GM20431 (cell line): Measurements from ENCODE around the gene LSS.
"Not testable (repeated sequence)": the region's sequence is repeated elsewhere in the genome, so short reads cannot be mapped to it uniquely, and the experiment has no call there.

ENCODE experiments used
- in situ Hi-C: fragments of 300-500 bp; cut with MseI, MboI; formaldehyde crosslinking; loops from one replicate; pipeline ENCODE4 v1.15.0; 2020; ENCODE audit warnings: low sequenced_read_pairs; ENCODE audit not compliant: unreplicated experiment

Gene LSS

DNA sequence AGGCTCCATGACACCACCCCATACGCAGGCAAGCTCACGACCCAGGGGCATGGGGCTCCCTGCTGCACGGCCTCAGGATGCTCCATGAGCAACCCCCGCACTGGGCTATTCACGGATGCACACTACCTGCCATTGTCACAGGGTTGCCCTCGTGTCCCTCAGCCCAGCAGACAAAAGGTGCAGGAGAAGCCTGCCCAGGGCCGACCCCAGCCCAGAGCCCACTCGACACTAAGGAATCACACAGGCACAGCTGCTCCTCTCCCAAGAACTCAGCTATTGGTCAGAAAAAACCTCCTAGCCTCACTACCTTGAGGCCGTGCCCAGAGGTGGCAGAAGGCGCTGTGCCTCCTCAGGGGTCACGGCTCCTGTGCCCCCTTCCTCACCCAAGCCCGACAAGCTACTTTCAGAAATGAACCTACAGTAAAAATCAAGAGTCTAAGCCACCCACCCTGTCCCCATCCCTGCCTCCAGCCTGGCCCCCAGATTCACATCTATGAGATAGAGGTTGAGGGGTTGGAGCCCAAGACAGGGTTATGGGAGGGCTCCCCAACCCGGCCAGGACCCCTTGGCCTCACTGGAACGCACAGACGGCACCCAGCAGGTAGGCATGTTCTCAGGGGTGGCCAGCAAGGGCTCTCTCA is 38.0 kb downstream of the LSS start:
- in situ Hi-C loops, result no loop called here

DNA sequence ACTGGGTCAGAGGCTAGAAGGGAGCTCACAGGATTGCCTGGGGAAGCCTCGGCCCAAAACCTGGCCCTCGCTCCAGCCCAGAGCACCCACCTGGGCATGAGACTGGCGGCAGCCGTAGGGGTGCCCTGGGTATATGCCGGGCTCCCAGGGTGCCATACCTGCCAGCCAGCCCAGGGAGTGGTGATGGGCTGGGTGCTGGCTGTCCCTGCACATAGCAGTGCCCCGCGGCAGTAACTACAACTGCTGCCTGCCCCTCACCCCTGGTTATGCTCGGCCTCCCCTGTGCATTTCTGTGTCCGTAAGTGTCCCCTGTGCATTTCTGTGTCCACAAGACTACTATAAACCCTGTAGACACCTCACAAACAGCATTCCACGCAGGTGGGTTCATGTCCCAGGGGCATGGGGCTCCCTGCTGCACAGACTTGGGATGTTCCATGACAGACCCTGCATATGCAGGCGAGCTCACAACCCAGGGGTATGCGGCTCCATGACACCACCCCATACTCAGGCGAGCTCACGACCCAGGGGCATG is 38.5 kb downstream of the LSS start:
- in situ Hi-C loops, result no loop called here

DNA sequence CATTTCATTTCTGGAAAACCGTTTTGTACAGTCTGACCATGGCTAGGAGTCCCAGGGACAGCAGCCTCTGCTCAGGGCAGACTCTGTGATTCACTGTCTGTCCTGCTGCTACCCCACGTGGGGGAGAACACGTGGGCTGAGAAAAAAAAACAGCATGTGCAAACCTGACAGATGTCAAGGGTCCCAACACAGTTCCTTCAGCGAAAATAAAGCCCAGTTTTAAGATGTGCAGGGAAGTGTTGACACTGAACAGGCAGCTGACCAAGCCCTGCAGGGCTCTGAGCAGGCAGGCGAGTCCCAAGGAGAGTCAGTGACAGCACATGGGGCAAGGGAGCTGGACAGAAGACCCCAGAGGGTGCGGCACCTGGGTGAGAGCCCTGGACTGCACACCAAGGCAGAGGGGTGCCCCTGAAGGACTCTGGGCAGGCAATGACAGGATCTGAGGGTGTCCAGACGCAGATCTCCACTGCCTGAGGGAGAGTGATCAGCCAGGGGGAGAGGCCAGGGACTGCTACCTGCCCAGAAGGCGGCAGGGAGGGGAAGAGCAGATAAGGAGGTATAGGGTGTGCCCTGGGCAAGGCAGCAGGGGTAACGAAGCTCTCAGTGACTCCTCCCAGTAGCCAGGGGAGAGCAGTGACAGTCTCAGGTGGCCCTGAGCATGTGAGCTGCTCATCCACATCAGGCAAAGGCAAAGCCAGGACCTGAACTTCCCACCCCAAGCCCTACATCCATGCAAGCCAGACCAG is 39.2 kb downstream of the LSS start:
- in situ Hi-C loops, result no loop called here

DNA sequence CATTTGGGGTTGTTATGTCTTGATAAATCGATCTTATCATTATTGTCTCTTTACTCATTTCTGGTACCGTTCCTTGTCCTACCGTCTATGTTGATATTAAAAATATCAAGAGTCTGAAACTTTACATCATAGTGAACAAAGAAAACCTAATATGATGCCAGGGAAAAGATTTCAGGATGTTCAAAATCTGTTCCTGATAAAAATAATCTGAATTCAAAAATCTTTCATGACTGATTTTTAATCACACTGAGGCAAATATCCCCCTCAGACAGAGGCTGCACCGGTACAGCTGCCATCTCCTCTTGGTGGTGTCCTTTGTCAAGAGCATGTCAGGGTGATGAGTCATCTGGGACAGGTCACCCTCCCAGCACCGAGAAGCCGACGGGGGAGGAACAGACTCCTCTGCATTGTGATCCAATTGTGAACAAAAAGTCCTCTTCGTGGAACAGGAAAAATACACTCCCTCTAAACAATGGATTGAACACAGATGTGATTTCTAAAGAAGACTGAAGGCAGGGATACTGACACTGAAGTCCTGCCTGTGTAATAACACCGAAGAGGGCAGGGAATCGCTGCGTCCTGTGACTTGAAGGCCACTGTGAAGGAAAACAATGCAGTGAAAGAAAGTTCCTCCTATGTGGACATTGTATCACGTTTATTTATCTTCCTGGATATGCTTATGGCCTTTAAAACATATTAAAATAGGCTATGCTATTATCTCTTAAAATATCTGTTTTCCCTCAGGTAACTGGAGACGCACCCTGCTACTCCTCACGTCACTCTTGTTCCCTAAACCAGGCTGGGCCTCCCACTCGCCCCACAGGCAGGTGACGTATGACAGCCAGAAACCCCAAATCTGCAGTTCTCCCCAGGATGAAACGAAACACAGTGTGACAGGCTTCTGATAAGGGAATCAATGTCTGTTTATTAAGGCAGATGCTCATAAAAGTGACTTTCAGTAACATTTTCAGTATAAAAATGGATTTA is 40.1 kb downstream of the LSS start:
- in situ Hi-C loops, result no loop called here

DNA sequence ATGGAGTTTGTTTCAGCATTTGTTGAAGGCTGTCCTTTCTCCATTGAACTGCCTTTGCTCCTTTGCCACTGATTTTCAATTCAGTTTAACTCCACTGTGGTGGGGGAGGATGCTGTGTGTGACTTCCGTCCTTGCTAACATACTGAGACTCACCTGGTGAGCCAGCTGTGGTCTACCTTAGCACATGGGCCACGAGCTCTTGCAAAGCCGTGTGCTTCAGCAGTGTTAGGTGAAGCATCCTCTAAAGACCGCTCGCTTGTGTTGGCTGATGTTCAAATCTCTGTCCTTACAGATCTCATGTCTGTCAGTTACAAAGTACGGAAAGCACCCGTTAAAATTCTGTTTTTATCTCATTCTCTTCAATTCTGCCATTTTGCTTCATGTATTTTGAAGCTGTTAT is 40.8 kb downstream of the LSS start:
- in situ Hi-C loops, result no loop called here

DNA sequence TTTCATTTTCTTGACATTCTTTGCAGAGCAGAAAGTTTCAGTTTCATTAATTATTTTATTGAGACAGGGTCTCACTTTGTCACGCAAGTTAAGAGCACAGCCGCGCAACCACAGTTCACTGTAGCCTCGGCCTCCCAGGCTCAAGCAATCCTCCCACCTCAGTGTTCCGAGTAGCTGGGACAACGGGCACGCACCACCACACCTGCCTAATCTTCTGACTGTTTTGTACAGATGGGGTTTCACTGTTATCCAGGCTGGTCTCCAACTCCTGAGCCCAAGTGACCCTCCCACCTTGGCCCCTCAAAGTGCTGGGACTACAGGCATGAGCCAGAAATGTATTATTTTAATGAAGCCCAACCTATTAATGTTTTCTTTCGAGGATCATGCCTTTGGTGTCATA is 41.3 kb downstream of the LSS start:
- in situ Hi-C loops, result no loop called here

DNA sequence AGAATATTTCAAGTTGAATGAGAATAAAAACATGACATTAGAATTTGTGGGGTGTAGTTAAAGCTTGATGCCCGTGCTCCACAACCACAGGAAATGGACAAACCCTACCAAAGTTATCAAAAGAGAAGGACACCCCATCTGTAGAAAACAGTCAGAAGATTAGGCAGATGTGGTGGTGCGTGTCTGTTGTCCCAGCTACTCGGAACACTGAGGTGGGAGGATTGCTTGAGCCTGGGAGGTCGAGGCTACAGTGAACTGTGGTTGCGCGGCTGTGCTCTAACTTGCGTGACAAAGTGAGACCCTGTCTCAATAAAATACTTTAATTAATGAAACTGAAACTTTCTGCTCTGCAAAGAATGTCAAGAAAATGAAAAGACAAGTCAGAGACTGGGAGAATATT is 42.9 kb downstream of the LSS start:
- in situ Hi-C loops, result no loop called here

DNA sequence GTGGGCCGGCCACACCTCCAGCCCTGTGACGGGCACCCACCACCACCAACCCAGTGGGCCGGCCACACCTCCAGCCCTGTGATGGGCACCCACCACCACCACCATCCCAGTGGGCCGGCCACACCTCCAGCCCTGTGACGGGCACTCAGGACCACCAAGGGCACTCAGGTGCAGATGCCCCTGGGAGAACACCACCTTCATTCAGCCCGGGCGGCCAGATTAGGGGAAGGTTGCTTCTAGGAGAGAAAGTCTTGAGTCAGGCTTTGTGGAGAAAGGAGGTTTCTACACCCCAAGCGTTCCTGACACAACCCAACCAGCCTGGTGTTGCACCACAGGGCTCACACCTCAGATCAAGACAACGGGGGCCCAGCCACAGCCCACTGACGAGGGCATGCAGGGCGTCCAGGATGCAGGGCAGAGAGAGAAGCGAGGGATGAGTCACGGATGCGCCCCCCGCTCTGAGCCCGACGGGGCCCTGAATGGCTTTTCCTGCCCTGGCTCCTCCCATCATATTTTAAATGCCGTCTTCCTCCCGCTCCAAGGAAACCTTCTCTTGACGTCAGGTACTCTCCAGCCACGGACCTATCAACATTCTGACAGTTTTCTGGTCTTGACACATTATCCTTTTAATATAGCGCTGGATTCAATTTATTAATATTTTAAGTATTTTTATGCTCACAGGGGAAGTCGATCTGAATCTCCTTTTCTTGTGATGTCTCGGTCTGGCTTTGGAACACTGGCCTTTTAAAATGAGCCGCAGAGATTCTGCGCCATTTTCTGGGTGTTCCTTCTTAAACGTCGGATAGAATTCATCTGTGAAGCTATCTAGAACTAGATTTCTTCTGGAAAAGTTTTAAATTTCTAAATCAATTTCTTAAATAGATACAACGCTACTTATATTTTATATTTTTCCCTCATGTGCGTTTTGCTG is 43.7 kb downstream of the LSS start:
- in situ Hi-C loops, result no loop called here

DNA sequence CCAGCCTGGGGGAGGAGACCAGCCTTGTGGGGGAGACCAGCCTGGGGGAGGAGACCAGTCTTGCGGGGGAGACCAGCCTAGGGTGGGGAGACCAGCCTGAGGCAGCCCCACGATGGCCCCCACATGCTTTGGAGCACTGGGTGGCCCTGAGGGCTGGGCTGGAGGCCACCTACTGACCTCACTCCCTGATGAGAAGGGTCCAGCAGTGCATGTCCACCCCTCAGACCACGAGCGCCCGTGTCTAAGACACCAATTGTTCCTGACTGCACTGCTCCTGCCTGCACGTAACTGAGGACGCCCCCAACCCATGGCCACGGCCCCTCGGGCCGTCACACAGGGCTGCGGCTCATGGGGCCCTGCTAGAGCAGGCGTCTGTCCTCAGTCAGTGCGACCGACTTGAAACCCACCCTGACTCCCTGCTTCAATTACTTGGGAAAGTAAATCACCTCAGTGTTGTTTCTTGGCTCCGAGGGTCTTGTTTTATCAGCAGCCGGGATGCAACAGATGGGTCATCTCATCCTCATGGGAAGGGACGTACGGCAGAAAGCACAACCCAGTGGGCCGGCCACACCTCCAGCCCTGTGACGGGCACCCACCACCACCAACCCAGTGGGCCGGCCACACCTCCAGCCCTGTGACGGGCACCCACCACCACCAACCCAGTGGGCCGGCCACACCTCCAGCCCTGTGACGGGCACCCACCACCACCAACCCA is 44.5 kb downstream of the LSS start, which contains the start of gene SPATC1L:
TSS of gene SPATC1L (minus strand) at position 550 of the 715 bp plus-strand sequence. CDS start 1,643 bp downstream, outside the sequence.
- in situ Hi-C loops, result no loop called here

DNA sequence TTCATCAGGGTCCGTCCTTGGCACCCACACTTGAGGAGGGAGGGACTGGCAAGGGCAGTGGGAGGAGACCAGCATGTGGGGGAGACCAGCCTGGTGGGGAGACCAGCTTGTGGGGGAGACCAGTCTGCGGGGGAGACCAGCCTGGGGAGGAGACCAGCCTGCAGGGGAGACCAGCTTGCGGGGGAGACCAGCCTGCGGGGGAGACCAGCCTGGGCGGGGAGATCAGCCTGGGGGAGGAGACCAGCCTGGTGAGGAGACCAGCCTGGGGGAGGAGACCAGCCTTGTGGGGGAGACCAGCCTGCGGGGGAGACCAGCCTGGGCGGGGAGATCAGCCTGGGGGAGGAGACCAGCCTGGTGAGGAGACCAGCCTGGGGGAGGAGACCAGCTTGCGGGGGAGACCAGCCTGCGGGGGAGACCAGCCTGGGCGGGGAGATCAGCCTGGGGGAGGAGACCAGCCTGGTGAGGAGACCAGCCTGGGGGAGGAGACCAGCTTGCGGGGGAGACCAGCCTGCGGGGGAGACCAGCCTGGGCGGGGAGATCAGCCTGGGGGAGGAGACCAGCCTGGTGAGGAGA is 45.2 kb downstream of the LSS start:
- in situ Hi-C loops, result not testable (repeated sequence)

DNA sequence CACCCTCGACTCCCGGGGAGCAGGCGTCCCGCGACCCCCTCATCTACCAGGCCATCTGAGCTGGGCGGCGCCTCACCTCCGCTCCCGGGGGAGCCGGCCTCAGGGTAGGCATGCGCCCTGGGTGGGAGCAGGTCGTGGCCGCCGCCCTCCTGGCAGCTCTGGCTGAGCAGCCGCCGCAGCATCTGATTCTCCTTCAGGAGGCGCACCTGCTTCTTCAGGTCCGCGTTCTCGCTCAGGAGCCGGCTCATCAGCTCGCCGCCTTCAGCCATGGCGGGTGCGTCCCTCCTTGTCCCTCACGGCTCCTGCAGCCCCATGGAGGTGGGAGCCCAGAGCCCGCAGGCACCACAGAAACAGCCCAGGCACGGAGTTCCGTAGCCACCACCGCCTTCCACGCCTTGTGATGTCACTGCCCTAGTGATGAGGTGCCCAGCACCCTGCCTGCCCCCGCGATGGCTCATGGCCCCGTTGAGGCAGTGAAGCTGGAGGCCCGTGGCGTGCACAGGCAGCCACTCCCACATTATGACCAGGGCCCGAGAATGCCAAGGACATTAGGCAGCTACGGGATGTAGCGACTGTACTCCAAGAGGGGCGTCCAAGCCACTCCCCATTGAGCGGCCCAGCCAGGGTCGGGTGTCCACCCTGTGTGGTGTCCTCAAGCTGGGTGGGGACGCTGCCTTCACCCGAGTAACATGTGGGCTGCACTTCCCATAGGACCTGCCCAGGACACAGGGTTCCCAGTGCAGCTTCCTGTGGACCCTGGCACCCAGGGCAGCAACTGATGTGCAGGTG is 45.8 kb downstream of the LSS start:
- in situ Hi-C loops, result no loop called here

DNA sequence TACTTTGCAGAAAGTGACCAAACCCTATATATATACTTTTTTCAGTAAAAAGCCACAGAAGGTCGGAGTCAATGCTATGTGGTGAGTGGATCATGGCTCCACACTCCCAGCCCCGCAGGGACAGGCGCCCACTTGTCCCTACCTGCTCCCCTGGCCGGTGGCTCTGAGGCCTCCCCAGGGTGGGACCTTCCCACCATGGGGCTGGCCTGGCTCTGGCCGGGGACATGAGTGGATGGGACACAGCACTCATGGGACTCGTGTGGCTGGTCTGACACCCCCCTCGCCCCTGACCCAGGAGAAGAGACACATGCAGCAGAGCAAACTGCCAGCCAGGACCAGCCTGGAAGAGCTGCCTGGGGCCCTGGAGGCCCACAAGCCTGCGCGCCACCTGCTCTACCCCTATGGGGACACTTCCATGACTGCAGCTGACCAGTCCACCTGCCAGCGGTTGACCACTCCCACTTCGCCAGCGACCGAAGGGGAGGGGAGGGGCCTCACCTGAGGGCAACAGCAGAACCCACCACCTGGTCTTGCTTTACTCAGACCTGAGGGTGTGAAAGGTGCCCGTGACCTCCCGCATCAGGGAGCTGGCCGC is 46.5 kb downstream of the LSS start:
- in situ Hi-C loops, result no loop called here

DNA sequence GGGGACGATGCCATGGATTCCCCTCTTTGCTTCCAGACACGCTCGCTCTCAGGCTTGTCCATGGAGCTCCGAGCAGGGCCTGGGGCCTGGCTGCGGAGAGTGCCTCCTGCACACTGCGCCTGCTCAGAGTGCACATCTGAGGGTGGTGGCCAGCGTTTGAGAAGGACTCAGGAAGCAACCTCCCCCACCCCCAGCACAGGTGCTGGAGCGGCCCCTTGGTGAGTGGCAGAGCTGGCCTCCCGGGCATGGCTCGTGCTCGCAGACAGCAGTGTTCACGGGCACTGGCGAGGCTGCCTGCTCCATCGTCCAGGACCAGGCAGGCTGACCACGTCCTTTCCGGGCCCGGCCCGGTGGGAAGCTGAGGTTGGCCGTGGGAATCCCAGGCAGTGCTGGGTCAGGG is 47.1 kb downstream of the LSS start:
- in situ Hi-C loops, result no loop called here

DNA sequence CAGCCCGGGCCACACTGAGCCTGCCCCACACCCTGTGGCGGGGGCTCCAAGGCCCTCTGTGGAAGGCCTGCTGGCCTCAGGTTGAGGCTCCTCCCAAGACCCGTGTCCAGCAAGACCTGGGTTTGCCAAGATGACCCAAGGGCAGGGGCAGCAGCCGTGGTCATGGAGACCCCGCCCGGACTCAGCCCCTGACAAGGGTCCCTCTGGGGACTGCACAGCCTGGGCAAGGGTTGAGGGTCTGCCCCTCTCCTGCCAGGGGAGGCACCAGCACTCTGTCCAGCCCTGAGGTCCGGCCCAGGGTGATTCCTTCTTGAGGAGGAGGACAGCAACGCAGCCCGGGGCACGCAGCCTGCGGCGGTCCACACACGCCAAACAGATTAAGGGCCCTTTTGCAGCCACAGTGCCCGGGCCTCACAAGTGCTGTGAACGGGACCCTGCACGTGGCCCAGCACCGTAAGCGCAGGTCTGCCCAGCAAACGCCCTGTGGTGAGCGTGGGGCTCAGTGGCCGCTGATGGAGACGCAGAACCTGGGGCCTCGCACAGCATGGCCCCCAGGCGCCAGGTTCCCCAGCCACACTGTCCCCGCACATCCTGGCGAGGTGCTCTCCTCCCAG is 47.7 kb downstream of the LSS start:
- in situ Hi-C loops, result no loop called here

DNA sequence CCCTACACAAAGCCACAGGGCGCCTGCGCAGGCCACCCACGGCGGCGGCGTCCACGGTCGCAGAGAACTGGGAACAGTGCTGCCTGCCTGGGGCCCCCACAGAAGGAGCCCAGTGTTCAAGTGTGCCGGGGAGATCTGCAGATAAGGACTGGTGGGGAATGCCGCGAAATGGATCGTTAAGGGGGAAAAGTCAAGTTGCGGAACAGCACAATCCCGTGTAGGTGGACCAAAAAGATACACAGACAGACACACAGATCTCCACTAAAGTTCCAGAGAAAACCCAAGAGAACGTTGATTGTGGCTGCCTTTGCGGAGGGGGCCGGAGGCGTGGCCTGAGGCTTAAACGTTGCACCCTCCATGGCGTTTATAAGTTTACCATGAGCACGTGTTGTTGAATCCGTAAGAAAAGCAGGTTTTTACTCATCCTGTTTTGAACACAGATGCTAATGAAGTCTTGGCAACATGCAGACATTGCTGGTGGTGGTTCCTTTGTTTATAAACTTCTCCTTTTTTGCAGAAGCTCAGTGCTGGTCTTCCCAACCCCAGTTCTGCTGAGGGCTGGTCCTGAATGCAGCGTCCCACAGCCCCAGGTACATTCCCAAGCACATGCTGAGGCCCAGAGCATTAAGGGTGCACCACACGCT is 48.4 kb downstream of the LSS start:
- in situ Hi-C loops, result no loop called here

DNA sequence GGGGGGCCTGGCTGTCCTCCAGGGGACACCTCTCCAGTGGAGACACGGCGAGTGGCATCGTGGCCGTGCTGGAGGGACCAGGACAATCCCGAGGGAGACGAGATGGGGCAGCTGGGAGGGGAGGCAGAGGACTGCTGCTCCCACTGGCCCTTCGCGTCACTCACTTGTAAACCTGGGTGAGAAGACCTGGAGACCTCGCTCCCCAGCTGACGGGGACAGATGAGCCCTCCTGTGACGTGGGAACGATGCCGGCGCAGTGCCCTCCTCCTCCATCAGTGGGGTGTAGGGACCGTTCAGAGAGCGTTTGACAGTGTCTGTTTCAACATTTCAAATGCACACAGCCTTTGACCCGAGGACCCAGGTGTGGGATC is 48.9 kb downstream of the LSS start:
- in situ Hi-C loops, result no loop called here
